Superior temporal gyrus (tissue), 1 donor: ENCODE results near the gene KLRC3.
"Not testable (repeated sequence)": the region's sequence is repeated elsewhere in the genome, so short reads cannot be mapped to it uniquely, and the experiment has no call there.

Source experiments
- DNase-seq: peaks from one replicate; pipeline ENCODE4 v3.0.0-alpha.2; 2016; ENCODE audit errors: extremely low spot score

The KLRC3 gene

GRCh38 chr12:10400829-10401228 is 19.6 kb downstream of the KLRC3 start:
- no peak for DNase-seq

- no peak for DNase-seq
Measured at GRCh38 chr12:10398168-10398567, 22.2 kb downstream of the KLRC3 start.

DNA sequence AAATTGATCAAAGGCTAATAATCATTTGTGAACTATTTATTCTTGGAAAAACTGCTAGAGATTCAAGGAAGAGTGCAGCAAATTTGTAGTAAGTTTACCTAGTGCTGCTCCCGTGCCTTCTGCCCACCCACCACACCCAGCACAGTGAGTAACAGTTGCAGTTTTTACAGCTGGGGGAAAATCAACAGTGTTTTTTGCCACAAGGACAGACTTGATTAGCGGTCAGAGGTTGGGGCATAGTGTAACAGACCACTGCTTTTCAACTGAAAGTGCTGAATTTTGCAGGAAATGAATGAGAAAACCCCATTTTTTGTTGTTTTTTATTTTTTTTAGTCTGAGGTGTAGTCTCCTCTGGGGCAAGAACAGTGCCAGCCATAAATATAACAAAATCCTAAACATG is 23.1 kb downstream of the KLRC3 start:
- DNase-seq: no peak

GRCh38 chr12:10396176-10396575 is 24.2 kb downstream of the KLRC3 start:
- DNase-seq: not testable (repeated sequence)

DNA sequence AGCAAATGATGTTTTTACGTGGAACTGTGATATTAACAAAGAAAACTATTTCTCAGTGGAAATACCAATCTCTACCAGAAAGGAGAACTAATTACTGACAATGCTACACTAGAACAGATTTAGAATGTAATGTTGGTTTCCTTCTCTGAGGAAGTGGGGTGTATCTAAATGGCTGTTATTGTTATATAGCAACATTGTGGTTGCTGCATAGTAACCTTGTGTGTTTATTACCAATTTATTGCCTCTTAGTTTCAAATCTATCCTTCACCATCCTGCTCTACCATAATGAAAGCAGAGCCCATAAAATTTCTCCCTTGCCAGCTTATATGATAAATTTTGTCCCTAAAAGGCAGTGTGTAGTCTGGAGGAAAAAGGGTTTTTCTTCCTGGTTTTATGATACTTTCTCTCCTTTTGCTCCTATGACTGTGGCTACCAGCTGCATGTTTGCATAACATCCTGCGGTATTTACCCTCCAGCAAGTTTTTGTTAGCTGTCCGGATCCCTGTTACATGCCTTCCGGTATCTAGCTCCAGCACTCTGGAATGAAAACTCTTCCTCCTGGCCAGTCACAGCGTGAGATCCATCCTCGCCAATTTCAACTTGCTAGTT is 24.9 kb downstream of the KLRC3 start:
- DNase-seq: no peak

DNA sequence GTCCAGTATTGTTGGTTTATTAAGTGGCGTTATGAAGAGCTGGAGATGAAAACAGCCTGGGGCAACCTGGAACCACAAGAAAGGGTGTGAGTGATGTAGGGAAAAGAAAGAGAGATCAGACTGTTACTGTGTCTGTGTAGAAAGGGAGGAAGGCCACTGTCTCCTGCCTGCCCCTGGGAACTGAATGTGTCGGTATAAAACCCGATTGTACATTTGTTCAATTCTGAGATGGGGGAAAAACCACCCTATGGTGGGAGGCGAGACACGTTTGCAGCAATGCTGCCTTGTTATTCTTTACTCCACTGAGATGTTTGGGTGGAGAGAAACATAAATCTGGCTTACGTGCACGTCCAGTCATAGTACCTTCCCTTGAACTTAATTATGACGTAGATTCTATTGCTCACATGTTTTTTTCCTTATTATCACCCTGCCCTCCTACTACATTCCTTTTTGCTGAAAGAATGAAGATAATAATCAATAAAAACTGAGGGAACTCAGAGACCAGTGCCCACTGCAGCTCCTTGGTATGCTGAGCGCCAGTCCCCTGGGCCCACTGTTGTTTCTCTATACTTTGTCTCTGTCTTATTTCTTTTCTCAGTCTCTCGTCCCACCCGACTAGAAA is 25.8 kb downstream of the KLRC3 start:
- not testable (repeated sequence) for DNase-seq

DNA sequence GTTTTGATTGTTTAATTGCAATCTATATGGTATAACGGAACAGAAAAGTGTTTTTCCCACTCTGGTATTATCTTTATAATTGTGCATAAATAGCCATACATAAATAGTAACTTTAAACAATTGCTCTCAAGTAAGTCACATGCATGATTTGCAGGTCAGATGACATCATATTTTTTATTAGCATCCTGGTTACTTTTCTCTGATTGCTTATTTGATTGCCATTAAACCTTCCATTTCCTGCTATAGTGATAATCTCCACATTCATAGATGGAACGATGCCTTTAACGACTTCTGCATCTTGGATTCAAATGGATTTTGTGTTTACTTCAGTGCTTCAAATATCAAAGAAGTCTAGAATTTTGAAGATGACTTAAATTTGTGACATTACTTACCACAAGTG is 27.1 kb downstream of the KLRC3 start:
- no peak for DNase-seq

GRCh38 chr12:10392394-10392930 is 27.9 kb downstream of the KLRC3 start:
- DNase-seq: no peak

GRCh38 chr12:10390991-10391390 is 29.4 kb downstream of the KLRC3 start:
- DNase-seq: not testable (repeated sequence)

DNA sequence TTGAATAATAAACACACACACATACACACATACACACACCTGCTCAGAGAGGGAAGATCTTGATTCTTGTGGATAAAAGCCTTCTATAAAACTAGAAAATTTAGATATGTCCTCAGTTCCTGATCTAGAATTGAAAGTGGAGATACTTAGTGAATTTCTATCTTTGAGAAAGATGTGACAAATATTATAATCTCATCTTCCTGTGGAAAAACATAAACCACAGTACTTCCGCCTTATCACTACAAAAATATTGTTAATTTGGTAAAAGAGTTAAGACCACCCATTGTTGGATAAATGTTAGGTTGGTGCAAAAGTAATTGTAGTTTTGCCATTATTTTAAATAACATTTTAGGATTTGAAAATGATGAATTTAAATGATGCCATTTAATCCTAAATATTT is 30.5 kb downstream of the KLRC3 start, which contains the start of gene KLRK1:
KLRK1 (minus strand) TSS at position 138 of the 400 bp plus-strand sequence. CDS start 1,231 bp downstream, outside the sequence.
- no peak for DNase-seq

DNA sequence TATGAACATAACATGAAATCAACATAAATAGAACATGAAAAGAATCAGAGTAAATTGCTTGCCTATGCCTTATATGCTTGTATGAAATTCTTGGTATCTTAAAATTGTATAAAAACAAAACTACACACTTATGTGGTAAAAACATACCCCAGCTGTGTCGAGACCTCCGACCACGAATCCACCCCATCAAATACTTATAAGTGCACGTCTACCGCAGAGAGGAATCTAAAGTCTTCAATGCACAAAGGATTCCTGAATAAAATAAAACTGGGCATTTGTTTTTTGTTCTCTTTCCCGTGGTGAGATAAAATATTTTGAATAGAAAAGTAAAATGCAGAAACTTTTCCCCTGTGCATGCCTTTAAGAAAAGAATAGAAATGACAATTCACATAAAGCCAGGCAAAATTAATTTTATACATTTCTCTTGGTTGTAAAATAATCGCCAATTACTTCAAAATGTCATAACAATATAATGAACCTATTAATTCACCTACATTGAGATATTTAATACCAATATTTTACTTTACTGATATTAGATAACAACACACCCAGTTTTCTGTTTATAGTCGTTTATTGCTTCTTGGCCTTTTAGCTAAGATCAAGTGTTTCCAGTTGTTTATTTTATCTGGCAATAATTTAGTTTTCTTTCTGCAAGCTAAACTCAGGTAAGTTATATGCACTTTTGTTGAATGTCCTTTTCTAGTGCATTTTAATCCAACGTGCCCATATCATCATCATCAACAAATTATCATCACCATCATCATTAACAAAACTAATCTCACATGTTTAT is 31.6 kb downstream of the KLRC3 start:
- no peak for DNase-seq

- not testable (repeated sequence) for DNase-seq
Measured at GRCh38 chr12:10387498-10387897, 32.9 kb downstream of the KLRC3 start.

DNA sequence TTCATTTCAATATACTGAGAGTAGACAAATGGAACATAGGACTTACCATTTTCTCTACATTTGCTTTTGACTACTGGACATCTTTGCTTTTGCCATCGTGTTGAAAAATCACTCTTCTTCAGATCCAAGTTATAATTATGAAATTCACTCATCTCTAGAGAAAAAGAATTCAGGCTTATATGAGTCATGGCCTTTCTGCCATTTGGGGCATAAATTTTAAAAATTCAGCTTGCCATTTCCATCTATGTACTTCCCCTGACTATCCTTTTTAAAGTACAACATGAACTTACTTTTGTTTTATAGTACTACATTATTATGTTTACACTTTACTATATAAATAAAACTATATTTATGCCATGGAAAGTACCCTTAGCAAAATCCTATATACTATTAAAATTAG is 33.5 kb downstream of the KLRC3 start:
- DNase-seq: no peak

- no peak for DNase-seq
Measured at GRCh38 chr12:10385166-10385613, 35.2 kb downstream of the KLRC3 start.

GRCh38 chr12:10384191-10384590 is 36.2 kb downstream of the KLRC3 start:
- DNase-seq: no peak

GRCh38 chr12:10381928-10382628 is 38.3 kb downstream of the KLRC3 start:
- no peak for DNase-seq

DNA sequence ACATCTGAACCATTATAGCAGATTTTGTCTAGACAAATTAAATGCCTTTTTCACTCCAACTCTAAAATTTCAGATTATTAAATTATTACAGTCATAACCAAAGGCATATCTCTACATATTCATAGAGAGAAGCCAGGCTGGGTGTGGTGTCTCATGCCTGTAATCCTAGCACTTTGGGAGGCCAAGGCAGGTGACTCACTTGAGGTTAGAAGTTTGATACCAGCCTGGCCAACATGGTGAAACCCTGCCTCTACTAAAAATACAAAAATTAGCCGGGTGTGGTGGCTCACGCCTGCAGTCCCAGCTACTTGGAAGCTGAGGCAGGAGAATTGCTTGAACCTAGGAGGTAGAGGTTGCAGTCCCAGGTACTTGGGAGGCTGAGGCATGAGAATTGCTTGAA is 41.7 kb downstream of the KLRC3 start:
- DNase-seq: not testable (repeated sequence)

- DNase-seq: no peak
Measured at GRCh38 chr12:10374624-10375018, 45.8 kb downstream of the KLRC3 start.

GRCh38 chr12:10372559-10372958 is 47.8 kb downstream of the KLRC3 start:
- DNase-seq: peak; percentile 35

GRCh38 chr12:10371893-10372535 is 48.4 kb downstream of the KLRC3 start:
- not testable (repeated sequence) for DNase-seq
